ENCODE data around the gene CBFA2T3.
"Not testable (repeated sequence)": the region's sequence is repeated elsewhere in the genome, so short reads cannot be mapped to it uniquely, and the experiment has no call there.

The CBFA2T3 gene

DNA sequence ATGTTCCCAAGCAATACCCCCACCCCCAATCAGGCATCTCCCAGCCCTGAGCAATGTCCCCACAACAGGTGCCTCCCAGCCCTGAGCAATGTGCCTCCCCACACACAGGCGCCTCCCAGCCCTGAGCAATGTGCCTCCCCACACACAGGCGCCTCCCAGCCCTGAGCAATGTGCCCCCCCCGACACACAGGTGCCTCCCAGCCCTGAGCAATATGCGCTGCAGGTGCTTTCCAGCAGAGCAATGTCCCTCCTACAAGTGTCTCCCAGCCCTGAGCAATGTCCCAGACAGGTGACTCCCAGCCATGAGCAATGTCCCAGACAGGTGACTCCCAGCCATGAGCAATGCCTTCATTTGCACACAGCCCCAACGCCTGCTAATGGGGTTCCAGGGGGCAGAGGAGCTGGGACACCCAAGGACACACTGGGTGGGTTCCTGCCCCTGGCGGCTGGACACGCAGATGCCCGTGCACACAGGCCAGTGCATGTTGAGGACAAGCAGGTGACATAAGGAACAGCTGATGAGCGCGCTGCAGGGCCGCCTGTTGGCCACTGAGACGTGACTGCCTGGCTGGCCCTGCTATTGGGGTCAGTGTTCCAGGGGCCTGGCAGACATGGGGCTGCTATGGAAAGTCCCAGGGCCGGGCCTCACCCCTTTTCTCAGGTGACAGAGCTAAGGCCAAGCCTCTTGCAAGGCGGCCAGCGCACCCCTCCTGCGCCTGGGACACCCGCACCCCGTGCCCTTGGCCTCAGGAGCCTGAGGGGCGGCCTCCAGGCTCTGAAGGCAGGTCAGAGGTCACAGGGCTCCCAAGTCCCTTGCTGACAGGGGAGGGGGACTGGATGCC is 83.7 kb downstream of the CBFA2T3 start:
- no peak for DNase-seq (ENCODE audit: low spot score)
- no peak for FAIRE-seq

- FAIRE-seq (no peak), DNase-seq (ENCODE audit: low spot score) (no peak)
Measured at GRCh38 chr16:88892065-88892464, 84.9 kb downstream of the CBFA2T3 start.

- DNase-seq (ENCODE audit: low spot score) (no peak), FAIRE-seq (no peak)
Measured at GRCh38 chr16:88891083-88891482, 85.9 kb downstream of the CBFA2T3 start.

GRCh38 chr16:88889702-88890352 is 87.2 kb downstream of the CBFA2T3 start:
- not testable (repeated sequence) for FAIRE-seq; DNase-seq (ENCODE audit: low spot score)

DNA sequence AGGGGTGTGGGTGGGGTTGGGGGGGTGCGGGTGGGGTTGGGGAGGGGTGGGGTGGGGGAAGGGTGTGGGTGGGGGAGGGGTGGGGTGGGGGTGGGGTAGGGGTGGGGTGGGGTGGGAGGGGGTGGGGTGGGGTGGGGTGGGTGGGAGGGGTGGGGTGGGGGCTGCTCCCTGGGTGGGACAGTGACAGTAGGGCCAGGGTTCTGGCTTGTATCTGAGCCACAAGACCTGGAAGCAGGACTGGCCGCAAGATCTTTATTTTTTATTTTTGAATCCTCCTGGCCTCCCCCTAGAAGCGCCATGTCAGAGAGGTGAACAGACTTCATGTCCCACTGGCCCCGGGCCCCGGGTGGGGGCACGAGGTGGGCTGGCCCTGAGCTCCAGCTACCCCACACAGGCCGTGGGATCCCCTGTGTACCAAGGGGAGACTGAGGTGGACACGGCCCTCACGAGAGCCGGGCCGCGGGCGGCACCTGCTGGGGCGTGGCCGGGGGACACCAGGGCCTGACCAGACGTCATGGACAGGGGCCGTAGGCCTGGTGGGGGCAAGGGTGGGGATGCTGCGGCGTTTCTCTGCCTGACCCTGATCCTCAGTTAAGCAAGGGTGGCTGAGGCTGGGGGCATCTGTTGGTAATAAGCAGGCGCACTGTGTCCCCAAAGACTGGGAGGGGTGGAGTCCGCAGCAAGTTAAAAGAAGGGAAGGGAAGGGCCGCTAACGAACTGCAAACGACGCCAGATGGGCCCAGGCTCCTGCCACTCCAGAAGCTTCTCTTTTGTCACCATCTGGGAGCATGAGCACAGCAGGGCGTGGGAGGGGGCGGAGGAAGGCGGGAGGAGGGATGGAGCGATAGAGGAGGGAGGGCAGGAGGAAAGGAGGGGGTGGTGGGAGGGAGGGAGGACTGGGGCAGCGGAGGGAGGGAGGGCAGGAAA is 88.3 kb downstream of the CBFA2T3 start:
- FAIRE-seq, result no peak

DNA sequence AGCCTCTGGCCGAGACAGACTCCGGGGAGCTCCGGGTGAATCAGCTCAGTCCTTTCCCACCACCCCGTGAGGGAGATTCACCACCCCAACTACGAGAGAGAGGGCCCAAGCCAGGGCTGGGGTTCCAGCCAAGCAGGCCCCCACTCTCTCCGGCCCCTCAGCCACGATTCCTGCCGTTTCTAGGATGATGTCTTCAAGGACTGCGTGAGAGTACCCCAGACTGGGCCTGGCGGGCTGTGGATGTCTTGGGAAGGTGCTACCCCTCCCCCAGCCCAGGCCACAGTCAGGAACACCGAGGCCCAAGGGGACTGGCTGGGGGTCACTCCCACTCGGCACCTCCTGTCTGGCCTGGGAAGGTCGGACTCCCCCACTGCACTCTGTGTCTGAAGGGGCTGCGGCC is 89.0 kb downstream of the CBFA2T3 start:
- no peak for FAIRE-seq
- no peak for DNase-seq (ENCODE audit: low spot score)

More for the DNA sequence above, 88.3 kb downstream of the CBFA2T3 start:
- no peak for DNase-seq (ENCODE audit: low spot score)

DNA sequence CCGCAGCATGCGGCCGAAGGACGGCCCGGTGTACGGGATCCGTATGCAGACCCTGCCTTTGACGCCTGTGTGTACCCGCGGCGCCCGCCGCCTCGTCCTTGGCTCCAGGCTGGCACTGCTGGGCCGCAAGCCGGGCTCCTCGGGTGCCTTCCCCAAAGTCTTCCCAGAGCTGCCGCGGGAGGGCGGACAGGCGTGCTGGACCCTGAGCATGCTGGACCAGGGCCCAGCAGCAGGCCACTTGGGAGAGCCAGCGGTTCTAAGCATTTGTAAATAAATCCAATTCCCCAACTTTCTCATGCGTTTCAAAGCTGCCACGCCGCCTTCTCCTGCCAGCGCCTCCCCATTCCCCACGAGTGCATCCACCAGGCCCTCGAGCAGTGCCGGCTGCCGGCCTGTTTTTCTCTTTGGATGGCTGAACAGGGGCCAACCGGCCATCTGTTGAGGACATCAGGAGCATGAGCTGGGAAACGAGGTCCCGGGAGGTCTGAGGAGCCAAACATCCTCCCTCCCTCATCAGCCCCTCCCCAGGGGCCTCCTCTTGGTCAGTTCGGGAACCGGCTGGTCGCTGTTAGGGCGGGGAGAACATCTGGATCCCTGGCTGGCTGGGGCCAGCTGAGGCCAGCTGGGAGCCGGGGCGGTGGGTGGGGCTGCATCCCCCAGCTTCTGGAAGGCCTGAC is 90.0 kb downstream of the CBFA2T3 start:
- no peak for DNase-seq (ENCODE audit: low spot score)
- FAIRE-seq, result no peak

DNA sequence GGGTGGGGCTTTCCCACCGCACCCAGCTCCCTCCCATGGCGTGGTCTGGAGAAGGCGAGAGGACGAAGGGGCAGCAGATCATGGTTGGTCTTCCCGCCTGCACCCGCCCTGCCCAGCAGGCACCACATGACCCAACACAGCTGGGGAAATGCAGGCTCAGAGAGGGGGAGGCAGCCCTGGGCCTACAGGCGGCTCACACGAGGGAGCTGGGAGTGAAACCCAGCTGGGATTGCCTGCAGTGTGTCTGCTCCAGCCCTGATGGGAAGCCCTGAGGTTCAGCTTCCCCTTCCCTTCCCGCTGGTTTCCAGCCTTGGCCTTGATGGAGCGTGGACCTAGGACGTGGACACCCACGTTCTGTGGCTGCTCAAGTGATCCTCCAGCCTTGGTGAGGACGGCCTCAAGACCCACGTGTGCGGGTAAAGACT is 90.6 kb downstream of the CBFA2T3 start:
- no peak for FAIRE-seq

GRCh38 chr16:88885693-88886280 is 91.2 kb downstream of the CBFA2T3 start:
- FAIRE-seq, result no peak
- DNase-seq (ENCODE audit: low spot score), result no peak

More for the DNA sequence above, 90.6 kb downstream of the CBFA2T3 start:
- DNase-seq (ENCODE audit: low spot score), result no peak

DNA sequence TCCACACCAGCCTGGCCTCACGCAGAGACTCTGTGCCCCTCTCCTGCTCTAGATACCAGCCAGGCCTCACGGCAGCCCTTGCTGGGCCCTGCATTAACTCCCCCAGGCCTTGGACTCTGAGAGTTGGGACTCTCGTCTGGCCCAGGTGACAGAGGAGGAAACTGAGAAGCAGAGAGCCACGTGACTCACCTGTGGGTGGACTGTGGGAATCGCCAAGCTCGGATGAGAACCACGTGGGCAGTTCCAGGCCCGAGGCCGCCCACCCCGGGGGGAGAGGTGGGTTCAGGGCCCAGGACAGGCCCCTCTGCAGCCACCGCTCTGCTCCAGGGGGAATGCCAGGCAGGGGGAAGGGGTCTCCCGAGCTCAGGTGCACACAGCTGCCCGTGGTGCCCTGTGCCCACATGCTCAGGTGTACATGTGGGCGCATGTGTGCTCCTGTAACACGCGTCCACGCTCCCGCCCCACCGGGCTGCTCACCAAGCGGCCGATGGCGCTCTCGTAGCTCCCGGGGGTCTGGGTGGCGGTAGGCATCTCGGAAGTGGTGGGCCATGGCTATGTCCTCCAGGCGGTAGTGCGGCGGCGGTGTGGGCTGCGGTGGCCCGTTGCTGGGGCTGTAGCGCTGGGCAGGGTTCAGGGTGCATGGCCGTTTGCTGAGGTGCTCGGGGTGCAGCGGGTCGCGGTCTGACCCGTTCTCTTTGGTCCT is 92.3 kb downstream of the CBFA2T3 start:
- no peak for FAIRE-seq
- no peak for DNase-seq (ENCODE audit: low spot score)

- FAIRE-seq (no peak), DNase-seq (ENCODE audit: low spot score) (no peak)
Measured at GRCh38 chr16:88883946-88884345, 93.1 kb downstream of the CBFA2T3 start.

DNA sequence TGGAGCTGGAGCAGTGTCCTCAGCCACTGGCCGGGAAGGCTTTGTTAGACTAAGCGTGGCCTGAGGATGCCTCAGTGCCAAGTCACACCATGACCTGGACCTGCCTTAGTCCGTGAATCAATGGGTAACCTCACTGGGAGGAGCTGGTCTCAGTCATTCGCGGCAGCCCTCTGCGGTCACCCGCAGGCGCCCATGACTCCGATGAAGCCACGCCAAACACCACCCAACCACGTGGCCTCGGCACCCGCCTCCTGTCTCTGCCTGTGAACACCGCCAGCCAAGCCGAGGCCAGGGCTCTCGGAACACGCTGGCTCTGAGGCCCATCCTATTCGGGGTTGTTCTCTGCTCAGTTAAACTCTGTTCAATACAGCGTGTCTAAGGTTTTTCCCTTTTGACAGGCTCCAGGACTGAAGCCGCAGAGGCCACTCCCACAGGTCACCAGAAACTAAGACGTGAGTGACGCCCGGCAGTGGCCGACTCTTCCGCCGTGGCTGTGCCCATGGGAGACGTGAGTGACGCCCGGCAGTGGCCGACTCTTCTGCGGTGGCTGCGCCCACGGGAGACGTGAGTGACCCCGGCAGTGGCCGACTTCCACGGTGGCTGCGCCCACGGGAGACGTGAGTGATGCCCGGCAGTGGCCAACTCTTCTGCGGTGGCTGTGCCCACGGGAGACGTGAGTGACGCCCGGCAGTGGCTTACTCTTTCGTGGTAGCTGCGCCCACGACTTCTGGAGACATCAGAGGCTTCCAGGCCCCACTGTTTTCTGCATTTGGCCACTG is 93.7 kb downstream of the CBFA2T3 start:
- DNase-seq (ENCODE audit: low spot score) (peak; percentile 4), FAIRE-seq (no peak)

GRCh38 chr16:88882358-88883030 is 94.5 kb downstream of the CBFA2T3 start:
- DNase-seq (ENCODE audit: low spot score), result no peak

DNA sequence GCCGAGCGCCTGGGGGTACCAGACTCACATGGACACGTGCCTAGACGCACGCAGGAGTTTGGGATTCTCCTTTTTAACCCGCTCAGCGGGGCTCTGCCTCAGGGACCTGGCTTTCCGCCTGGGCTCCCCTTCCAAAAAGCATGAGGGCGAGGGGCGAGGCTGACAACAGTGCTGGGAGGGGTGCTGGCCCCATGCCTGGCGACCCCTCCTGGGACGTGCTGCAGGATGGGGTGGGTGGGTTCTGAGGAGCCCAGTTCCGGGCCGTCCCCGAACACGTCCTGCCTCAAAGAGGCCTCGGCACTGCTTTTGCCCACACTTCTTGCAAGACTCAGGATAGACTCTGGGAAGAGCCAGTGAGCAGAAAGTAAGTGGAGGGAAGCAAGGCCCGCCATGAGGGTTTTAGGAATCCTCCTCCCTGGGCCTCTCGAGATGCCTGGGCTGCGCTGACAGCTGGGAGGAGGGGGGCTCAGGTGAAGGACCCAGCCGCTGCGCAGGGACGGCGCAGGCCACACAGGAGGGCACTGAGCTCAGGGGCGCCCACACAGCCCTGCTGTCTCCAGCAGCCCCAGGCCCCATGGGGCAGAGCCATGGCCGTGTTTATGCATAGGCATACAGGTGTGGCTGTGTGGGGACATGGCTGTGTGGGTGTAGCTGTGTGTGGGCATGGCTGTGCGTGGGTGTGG is 95.2 kb downstream of the CBFA2T3 start:
- FAIRE-seq, result no peak
- DNase-seq (ENCODE audit: low spot score), result no peak

More at GRCh38 chr16:88882358-88883030, 94.5 kb downstream of the CBFA2T3 start:
- no peak for FAIRE-seq

DNA sequence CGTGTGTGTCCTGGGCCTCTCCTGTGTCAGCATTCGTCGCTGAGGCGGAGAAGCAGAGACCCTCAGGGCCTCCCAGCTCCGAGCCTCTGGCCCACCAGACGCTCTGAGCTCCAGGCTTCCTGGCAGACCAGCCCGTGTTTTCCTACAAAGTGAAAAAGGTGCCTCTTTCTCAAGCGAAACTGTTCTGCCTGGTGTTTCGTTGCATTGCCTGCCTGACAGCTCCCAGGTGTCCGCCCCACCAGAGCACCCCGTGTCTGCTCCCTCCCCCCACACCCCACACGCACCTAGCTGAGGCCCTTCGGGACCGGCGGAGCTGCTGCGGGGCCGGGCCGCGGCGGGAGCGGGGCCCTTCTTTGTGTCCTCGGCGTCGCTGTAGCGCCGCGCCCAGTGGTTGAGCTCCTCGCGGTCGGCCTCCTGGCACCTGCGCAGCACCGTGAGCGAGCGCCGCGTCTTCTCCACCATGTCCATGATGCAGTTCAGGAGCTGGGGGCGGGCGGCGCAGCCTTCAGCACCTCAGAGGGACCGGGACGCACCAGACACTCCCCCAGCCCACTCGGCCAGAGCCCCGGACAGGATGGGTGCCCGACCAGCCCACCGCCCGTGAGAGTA is 95.9 kb downstream of the CBFA2T3 start:
- DNase-seq (ENCODE audit: low spot score), result no peak
- no peak for FAIRE-seq

DNA sequence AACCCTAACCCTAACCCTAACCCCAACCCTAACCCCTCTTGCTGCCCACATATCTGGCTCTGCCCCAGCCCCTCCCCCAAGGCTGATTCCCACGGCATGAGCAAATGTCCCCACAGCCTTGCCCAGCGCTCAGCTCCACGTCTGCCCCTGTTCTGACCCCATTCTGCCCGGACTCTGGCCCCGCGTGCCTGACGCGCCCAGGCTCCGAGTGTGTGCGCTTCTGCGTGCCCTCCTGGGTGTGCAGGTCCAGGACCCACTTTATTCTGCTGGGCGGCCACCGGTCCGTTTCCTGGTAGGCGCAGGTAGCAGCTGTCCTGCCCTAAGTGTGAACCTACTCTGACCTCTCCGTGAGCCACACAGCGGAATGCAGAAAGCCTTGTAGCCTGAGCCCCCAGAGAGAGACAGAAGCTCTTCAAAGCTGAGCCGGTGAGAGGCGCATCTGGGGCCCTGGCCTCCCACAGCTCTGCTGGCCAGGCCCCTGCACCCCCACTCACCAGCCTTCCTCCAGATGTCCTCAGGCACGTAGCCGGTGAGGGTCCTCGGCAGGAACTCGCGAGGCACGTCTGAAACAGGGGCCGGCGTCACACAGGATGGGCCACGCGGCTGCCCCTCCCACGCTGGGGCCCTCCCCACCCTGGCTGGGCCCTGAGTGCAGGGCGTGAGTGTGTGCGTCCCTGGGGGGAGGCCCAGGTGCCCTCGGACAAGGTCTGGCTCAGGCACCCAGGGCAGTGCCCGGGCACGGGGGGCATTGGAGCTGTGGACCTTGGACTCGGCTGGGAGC is 96.6 kb downstream of the CBFA2T3 start:
- no peak for DNase-seq (ENCODE audit: low spot score)
- no peak for FAIRE-seq

GRCh38 chr16:88879788-88880055 is 97.3 kb downstream of the CBFA2T3 start:
- no peak for FAIRE-seq
- no peak for DNase-seq (ENCODE audit: low spot score)

Measured in RCC 7860 (cell line).